ENCODE data around the gene PRCP. TPM values are rescaled to one million over a fixed set of nuclear protein-coding genes. Genes with fewer than 3 reads are reported as not detected.

PRCP gene
- total RNA-seq, 2 donors from 2014 or later: 76.8 to 107 TPM

GRCh38 chr11:82867495-82868082 is 32.6 kb downstream of the PRCP start:
- Mint-ChIP-seq H3K9me3 (no peaks in the 10 kb centered on the region), H3K36me3 (ENCODE audit: low read depth) (no peaks in the 10 kb centered on the region), H3K27me3 (ENCODE audit: insufficient read depth) (peaks cover 4% of the 10 kb centered on the region), H3K27ac (peak overlapping the region; percentile 75), H3K4me1 (peaks cover 17% of the 10 kb centered on the region), H3K4me3 (no peak overlapping the region)
- DNase-seq: peak; percentile 94
- H3K36me3 ChIP-seq (ENCODE audit: control insufficient read depth, insufficient read depth, low read length): no peaks in the 10 kb centered on the region
- H3K4me1 ChIP-seq (ENCODE audit: control insufficient read depth, insufficient read depth, low read length): peaks cover 3% of the 10 kb centered on the region
- WGBS, 2 experiments (ENCODE audit: insufficient coverage in 1 of 2, insufficient read length in 1 of 2): 26 to 30% methylated on average over 7 to 9 of the region's 10 CpGs
- peak; percentile 86 for TF ChIP-seq CTCF (conservative IDR thresholded peaks at IDR 0.05)
- H3K9ac ChIP-seq (ENCODE audit: extremely low read depth, low read length, poor library complexity, severe bottlenecking): no peak overlapping the region
- no peak overlapping the region for H3K27ac ChIP-seq (ENCODE audit: low read depth, low read length)
- no peak overlapping the region for H3K4me3 ChIP-seq (ENCODE audit: low read length)
- no peaks in the 10 kb centered on the region for H3K9me3 ChIP-seq (ENCODE audit: control insufficient read depth, low read length)
- no peaks in the 10 kb centered on the region for H3K27me3 ChIP-seq (ENCODE audit: control insufficient read depth, insufficient read depth, low read length, poor library complexity, severe bottlenecking)

- Histone ChIP-seq H3K27ac (ENCODE audit: low read depth, low read length) (no peak overlapping the region), H3K4me1 (ENCODE audit: control insufficient read depth, insufficient read depth, low read length) (peaks cover 3% of the 10 kb centered on the region), H3K27me3 (ENCODE audit: control insufficient read depth, insufficient read depth, low read length, poor library complexity, severe bottlenecking) (no peaks in the 10 kb centered on the region), H3K9ac (ENCODE audit: extremely low read depth, low read length, poor library complexity, severe bottlenecking) (no peak overlapping the region), H3K36me3 (ENCODE audit: control insufficient read depth, insufficient read depth, low read length) (no peaks in the 10 kb centered on the region), H3K9me3 (ENCODE audit: control insufficient read depth, low read length) (no peaks in the 10 kb centered on the region), H3K4me3 (ENCODE audit: low read length) (no peak overlapping the region)
- TF ChIP-seq CTCF (conservative IDR thresholded peaks at IDR 0.05): no peak
- no peaks in the 10 kb centered on the region for H3K9me3 Mint-ChIP-seq
- no peak overlapping the region for H3K27ac Mint-ChIP-seq
- DNase-seq: no peak
- H3K4me1 Mint-ChIP-seq: peaks cover 12% of the 10 kb centered on the region
- H3K4me3 Mint-ChIP-seq: no peak overlapping the region
- peaks cover 4% of the 10 kb centered on the region for H3K27me3 Mint-ChIP-seq (ENCODE audit: insufficient read depth)
- WGBS, 2 experiments (ENCODE audit: insufficient coverage in 1 of 2, insufficient read length in 1 of 2): 93 to 100% methylated on average over 2 of the region's 2 CpGs
- no peaks in the 10 kb centered on the region for H3K36me3 Mint-ChIP-seq (ENCODE audit: low read depth)
Observed at GRCh38 chr11:82865841-82866240, 34.4 kb downstream of the PRCP start.

GRCh38 chr11:82864268-82864667 is 36.0 kb downstream of the PRCP start:
- no peak overlapping the region for H3K4me3 ChIP-seq (ENCODE audit: low read length)
- H3K27me3 Mint-ChIP-seq (ENCODE audit: insufficient read depth): peaks cover 4% of the 10 kb centered on the region
- H3K27me3 ChIP-seq (ENCODE audit: control insufficient read depth, insufficient read depth, low read length, poor library complexity, severe bottlenecking): no peaks in the 10 kb centered on the region
- H3K9me3 ChIP-seq (ENCODE audit: control insufficient read depth, low read length): no peaks in the 10 kb centered on the region
- H3K36me3 Mint-ChIP-seq (ENCODE audit: low read depth): no peaks in the 10 kb centered on the region
- H3K27ac ChIP-seq (ENCODE audit: low read depth, low read length): no peak overlapping the region
- H3K36me3 ChIP-seq (ENCODE audit: control insufficient read depth, insufficient read depth, low read length): no peaks in the 10 kb centered on the region
- H3K9me3 Mint-ChIP-seq: no peaks in the 10 kb centered on the region
- peaks cover 7% of the 10 kb centered on the region for H3K4me1 Mint-ChIP-seq
- peak; percentile 83 for DNase-seq
- WGBS, 2 experiments (ENCODE audit: insufficient coverage in 1 of 2, insufficient read length in 1 of 2): 51 to 54% methylated on average over 5 of the region's 5 CpGs
- peak; percentile 92 for TF ChIP-seq CTCF (conservative IDR thresholded peaks at IDR 0.05)
- H3K9ac ChIP-seq (ENCODE audit: extremely low read depth, low read length, poor library complexity, severe bottlenecking): no peak overlapping the region
- no peak overlapping the region for H3K4me3 Mint-ChIP-seq
- no peak overlapping the region for H3K27ac Mint-ChIP-seq
- peaks cover 3% of the 10 kb centered on the region for H3K4me1 ChIP-seq (ENCODE audit: control insufficient read depth, insufficient read depth, low read length)

All from endodermal cell (in vitro differentiated cells).